HG03039 (cell line): ENCODE data around the gene C4orf50.

ENCODE experiments used
- ATAC-seq: cut with Tn5 transposase; IDR thresholded peaks from one replicate; pipeline ENCODE4 v1.9.1; 2021; ENCODE audit warnings: mild to moderate bottlenecking, moderate library complexity; ENCODE audit not compliant: unreplicated experiment

C4orf50 gene

DNA sequence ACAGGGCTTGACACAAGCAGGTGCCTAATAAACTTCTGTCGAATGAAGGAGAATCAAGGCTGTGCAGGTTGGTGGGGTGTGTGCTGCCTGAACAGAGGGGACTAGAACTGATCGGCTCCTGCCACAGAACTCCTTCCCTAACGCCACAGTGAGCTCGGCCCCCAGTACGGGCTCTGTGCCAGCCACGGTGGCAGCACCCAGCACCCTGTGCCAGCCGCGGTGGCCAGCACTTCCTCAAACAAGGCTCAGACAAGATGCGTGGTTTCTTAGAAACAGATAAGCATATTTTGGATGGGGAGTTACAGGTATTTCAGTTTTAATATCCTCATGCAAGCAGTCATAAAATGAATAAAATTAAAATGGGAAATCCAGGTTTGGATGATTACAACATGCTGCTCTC lies 26.0 kb upstream of the C4orf50 start:
- ATAC-seq = no peak

- ATAC-seq = no peak
These were observed 25.6 kb upstream of the C4orf50 start for GRCh38 chr4:6043843-6044242.

DNA sequence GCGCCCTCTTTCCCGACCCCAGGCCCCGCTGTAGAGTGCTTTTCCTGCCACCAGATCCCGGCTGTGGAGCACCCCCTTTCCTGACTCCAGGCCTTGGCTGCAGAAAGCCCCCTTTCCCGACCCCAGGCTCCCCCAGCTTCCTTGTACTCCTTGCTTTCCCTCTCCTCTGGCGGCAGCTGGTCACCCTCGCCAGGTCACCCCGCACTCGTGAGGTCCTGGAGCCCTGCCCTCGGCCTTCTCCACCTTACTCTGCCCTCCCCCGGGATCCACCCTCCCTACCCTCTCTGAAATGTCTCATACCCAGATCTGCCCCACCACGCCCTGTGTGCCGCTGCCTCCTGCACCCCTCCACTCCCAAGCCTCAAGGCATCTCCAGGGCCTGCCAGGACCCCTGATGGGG lies 25.0 kb upstream of the C4orf50 start:
- no peak for ATAC-seq

DNA sequence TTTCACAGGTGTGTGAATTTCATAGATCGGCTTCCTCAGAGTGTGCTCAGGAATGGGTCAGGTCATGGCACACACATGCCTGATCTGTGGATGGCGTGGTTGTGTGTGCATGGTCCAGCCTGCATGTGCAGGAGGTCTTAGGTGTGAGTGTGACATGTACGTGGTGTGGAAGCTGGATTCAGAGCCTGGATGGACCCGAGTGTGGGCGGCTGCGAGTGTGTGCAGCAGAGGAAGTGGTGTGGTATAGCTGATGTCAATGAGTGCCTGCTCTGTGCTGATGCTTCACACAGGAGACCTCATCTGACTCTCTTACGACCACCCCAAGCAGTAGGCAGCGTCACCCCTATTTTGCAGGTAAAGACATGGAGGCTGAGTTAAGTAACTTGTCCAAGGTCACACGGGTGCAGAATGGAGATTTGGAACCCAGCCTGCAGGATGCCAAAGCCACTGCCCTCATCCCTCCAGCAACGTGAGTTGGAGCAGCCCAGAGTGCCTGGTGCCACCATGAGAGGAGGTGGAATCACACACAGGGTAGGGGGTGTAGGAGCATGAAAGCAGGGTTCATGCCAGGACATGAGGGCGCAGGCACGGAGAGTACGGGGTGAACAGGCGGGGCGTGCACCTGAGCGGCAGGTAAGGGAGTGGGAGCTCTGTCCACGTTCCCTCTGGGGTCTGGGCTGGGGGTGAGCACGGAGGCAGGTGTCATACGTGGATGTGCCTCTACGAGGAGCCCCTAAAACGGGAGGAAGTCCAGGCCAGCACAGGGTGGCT lies 24.2 kb upstream of the C4orf50 start:
- ATAC-seq = no peak

- ATAC-seq = no peak
These were observed 23.6 kb upstream of the C4orf50 start for GRCh38 chr4:6041800-6042199.

DNA sequence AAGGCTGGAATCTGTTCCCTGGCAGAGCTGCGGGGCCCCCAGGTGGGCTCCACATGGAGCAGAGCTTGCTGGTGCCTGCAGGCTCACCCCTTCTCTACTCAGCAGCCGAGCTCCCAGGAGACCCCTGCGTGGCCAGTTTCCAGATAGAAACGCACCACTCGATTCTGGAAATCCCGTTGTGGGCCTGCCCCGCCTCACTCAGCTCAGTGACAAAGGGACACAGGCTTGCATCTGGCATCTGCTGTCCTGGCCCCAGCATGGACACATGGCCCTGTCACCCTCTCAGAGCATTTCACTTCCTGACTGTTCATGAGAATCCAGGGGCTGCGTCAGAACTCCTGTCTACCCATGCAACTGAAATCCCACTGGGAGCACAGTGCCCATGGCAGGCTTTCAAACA lies 20.5 kb upstream of the C4orf50 start:
- ATAC-seq = no peak

DNA sequence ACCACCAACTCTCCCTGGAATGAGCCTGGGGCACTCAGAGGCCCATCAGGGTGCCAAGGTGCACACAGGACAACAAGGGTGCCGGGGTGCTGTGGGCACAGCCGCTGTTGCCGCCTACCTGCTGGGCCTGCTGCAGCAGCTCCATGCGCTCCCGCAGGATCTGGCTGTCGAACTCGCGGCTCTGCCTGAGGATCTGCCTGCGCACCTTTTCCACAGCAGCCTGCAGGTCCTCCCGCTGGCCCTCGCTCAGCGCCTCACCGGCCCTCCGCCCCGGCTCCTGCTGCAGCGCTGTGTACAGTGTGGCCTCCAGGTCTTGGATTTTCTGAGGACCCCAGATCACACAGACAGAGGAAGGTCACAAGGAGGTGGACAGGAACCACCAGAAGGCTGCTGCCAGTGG lies 17.6 kb upstream of the C4orf50 start:
- ATAC-seq = no peak

DNA sequence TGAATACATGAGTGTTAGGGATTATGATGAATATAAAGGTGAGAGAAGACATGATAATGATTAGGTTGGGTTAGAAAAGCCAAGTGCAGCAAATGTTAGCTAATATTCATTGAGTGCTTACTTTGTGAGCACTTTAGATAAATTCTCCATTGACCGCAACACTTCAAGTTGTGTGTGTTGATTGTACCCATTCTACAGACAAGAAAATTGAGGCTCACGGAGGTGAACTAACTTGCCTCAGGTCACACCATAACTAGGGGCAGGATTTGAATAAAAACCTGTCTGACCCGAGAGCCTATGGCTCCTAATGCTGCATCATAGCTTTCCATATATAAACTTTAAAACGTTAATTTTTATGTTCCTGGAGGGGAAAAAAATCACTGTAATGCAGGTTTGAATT lies 15.2 kb upstream of the C4orf50 start:
- ATAC-seq = no peak

DNA sequence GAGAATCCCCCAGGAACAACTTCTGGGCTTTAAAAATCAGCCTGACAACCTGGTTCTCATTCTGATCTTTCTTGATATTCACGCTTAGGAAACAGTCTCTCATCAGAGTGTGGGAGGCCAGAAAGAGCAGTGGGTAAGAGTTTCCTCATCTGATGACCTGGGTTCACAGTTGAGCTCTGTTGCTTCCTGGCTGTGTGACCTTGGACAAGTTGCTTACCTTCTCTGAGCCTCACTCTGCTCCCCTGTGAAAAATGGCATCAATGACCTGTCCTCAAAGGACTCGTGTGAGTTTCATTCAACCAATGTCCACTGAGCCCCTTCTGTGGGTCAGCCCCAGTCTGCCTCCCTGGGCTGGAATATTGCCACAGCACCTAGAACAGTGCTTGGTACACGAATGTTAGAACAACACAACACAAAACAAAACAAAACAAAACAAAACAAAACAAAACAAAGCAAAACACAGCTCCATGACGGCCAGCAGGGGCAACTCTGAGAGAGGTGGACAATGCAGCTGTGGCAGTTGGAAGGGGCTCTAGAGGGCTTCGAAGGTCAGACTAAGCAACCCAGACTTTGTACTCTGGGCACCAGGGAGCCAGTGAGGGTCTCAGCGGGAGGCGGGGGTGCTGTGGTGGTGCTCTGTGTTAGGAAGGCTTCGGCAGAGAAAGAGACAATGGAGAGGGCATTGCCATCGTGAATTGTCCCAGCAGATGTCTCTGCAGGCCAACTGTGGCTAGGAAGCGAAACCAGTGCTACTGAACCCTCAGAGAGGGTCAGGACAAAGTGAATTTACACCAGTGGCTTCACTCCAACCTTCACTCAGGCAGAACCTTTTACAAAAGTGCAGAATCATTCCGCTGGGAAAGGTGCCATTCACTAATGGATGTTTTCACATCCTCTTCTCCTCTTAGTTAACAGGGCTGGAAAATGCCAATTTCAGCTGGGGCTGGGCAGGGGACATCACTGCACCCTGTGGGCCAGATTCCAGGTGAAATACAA lies 14.3 kb upstream of the C4orf50 start:
- ATAC-seq = no peak

DNA sequence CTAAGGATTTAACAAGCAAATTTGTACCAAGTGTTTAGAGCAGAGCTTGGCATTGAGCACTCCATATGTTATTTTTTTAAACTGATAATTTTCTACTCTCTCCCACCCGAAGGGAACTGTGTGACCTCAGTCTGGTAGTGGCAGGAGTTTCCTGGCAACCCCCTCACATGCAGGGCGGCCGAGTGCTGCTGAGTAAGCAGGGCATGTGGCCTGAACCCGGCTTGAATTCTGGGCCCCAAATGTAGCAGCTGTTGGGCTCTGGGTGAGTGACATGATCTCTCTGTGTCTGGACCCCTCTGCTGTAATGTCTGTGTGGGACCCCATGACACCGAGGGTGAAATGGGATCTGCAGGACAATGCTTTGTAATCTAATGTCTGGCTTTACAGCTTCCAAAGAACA lies 13.6 kb upstream of the C4orf50 start:
- no peak for ATAC-seq

DNA sequence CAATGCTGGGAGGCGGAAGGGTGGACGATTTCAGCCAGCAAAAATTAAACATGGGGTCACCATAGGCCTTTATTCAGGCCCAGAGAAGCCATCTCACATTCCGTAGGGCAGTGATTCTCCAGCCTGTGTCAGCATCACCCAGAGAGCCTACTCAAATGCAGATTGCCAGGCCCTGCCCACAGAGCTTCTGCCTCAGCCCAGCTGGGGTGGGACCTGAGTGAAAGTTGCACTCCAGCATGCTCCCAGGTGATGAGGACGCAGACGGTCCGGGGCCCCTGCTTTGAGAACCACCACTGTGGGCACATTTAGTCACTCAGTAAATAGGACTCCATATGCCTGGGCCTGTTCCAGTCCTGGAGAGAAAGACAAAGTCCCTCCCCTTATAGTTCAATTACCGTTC lies 12.4 kb upstream of the C4orf50 start:
- no peak for ATAC-seq

- ATAC-seq = no peak
These were observed 11.0 kb upstream of the C4orf50 start for GRCh38 chr4:6029254-6029653.

DNA sequence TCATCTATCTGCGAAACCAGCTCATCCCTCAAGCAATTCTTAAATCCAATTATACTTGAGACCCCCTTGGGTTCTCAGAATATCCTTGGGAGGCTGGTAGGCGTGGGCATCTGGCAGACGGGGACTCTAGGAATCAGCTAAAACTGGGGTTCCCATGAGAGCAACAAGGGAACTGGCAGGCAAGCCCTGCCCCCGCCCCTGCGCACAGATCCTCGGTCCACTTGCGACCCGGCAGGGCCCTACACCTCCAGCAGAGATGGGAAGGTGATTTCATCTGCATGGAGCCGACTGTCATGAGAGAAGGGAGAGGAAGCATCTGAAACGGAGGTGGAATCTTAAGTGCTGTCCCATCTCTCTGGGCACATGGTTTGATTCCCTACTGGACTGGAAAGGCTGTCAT lies 9.9 kb upstream of the C4orf50 start:
- ATAC-seq = no peak

GRCh38 chr4:6027392-6027791 lies 9.2 kb upstream of the C4orf50 start:
- no peak for ATAC-seq

DNA sequence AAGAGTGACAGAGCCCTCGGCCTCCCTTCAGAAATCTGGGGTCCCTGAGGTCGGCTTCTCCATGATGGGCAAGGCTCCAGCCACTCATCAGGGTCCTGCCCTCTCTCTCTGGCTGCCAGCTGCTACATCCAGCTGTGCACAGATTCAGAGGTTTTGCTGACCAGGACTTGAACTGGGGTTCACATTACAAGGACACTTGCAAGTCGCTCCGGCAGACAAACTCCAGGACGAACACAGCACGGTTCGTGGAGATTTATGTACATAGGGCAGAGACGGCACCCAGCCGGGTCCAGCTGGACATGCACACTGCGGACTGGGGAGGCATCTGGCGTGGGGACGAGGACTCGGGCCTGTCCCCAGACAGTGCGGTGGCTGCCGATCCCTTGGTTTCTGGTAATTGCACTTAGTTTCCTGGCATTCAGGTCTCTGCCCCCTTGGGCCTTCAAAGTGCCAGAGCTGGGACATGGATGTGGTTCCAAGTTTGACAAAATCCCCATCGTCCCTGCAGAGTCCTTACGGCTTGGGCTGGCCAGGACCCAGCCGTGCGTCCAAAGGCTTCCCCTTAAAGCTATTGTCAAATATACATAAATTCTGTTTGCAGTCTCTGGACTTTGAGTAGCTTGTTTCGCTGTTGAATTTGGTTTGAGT lies 6.2 kb upstream of the C4orf50 start:
- ATAC-seq = no peak

- ATAC-seq = no peak
These were observed 5.5 kb upstream of the C4orf50 start for GRCh38 chr4:6023731-6024130.

- ATAC-seq = no peak
These were observed 4.5 kb upstream of the C4orf50 start for GRCh38 chr4:6022607-6023288.

DNA sequence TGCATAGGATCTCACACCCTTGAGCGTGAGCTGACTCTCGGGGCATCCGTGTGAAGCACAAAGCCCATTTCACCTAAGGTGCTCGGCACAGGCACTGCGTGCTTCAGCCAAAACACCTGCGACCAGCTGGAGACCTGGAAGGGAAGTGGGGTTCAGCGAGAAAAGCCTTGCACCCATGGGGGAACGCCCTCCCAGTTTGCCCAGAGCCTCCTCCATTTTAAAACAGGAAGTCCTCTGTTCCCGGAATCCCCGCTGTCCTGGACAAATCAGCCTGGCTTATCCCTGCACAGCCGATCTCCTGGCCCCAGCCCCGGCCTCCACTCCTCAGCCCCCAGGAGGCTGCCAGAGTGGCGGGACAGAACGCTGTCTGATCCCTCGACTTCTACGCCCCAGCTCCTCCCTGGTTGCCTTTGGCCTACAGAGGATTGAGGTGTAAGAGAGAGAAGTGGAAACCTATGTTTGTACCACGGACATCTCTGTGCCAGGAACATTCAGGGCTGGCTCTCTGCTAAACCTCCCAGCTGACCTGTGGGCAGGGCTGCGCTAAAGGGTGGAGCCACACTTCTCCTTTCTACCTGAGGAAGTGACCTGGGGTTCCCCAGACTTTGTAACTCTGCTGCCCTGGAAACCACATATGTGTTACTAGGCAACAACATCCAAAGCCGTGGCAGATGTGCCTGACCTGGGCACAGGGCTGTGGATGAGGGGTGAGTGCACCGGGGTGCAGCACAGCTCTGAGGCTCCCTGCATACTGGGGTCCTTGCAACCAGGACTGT lies 3.8 kb upstream of the C4orf50 start:
- ATAC-seq = no peak

GRCh38 chr4:6020613-6021012 lies 2.4 kb upstream of the C4orf50 start:
- ATAC-seq = no peak
